IMR-90 (cell line): ENCODE measurements around the gene DOCK2. TPM values are rescaled to one million over a fixed set of nuclear protein-coding genes. Genes with fewer than 3 reads are reported as not detected.

ENCODE experiments used
- ATAC-seq: fragments of 200-7000 bp; cut with Tn5 transposase; 2 replicates; pipeline ENCODE4 v1.9.1; 2020; ENCODE audit warnings: low read depth, mild to moderate bottlenecking, moderate library complexity
- BruUV-seq: library from RNA; stranded (reverse); fragments of 400-500 nt; replicated peaks from 2 replicates; lab custom pipeline; 2021; lab: Mats Ljungman, UMichigan
- CTCF ChIA-PET: fragments of 300-600 bp; formaldehyde crosslinking; extraction: SDS; loops from one replicate; lab custom pipeline; 2021; ENCODE audit warnings: antibody characterized with exemption; lab: Yijun Ruan, JAX
- POLR2A ChIA-PET: fragments of 300-600 bp; sonication (Branson Sonifier 250); formaldehyde crosslinking; loops from one replicate; lab custom pipeline; 2022; ENCODE audit warnings: antibody characterized with exemption; ENCODE audit not compliant: unreplicated experiment; lab: Charles Lee
- DNase-seq: peaks from one replicate; pipeline ENCODE4 v3.0.0; 2013
- H2AFZ ChIP-seq: replicated peaks from 2 replicates; pipeline ENCODE3; 2013; ENCODE audit warnings: low read length, mild to moderate bottlenecking; ENCODE audit not compliant: poor library complexity
- H2AK5ac ChIP-seq: 2 replicates; pipeline ENCODE4 v1.6.1; 2013; ENCODE audit warnings: low read depth, low read length, inconsistent platforms
- H2AK9ac ChIP-seq: replicated peaks from 2 replicates; pipeline ENCODE3; 2013; ENCODE audit warnings: mild to moderate bottlenecking, low read depth, low read length, moderate library complexity; ENCODE audit not compliant: poor library complexity
- H2BK120ac ChIP-seq: 2 replicates; pipeline ENCODE4 v1.6.1; 2013; ENCODE audit warnings: low read depth, low read length, inconsistent platforms
- H2BK15ac ChIP-seq: 3 replicates; pipeline ENCODE4 v1.6.1; 2013; ENCODE audit warnings: low read depth, low read length, inconsistent platforms
- H2BK20ac ChIP-seq: 2 replicates; pipeline ENCODE4 v1.6.1; 2013; ENCODE audit warnings: low read depth, mild to moderate bottlenecking, inconsistent platforms, low read length, moderate library complexity
- H2BK5ac ChIP-seq: 2 replicates; pipeline ENCODE4 v1.6.1; 2013; ENCODE audit warnings: mild to moderate bottlenecking, low read depth, low read length, inconsistent platforms; ENCODE audit not compliant: poor library complexity, severe bottlenecking
- H3K14ac ChIP-seq: replicated peaks from 2 replicates; pipeline ENCODE4 v1.6.1; 2013; ENCODE audit warnings: low read depth, low read length, inconsistent platforms
- H3K18ac ChIP-seq: 2 replicates; pipeline ENCODE4 v1.6.1; 2013; ENCODE audit warnings: low read depth, low read length, control low read depth
- H3K23ac ChIP-seq: 2 replicates; pipeline ENCODE4 v1.6.1; 2013; ENCODE audit warnings: low read depth, low read length, inconsistent platforms
- H3K27ac ChIP-seq: 2 replicates; pipeline ENCODE4 v1.5.1; 2013; ENCODE audit warnings: mild to moderate bottlenecking, control low read depth, low read length; ENCODE audit not compliant: insufficient read depth
- H3K27me3 ChIP-seq: 2 replicates; pipeline ENCODE4 v1.6.1; 2013; ENCODE audit warnings: low read length; ENCODE audit not compliant: control insufficient read depth, insufficient read depth
- H3K36me3 ChIP-seq: 2 replicates; pipeline ENCODE4 v1.6.1; 2013; ENCODE audit warnings: low read length, mixed read lengths; ENCODE audit not compliant: control insufficient read depth, insufficient read depth
- H3K4ac ChIP-seq: 2 replicates; pipeline ENCODE4 v1.6.1; 2013; ENCODE audit warnings: low read depth, low read length, inconsistent platforms
- H3K4me1 ChIP-seq: 2 replicates; pipeline ENCODE4 v1.6.1; 2013; ENCODE audit warnings: low read length, mixed read lengths; ENCODE audit not compliant: control insufficient read depth, insufficient read depth
- H3K4me2 ChIP-seq: 2 replicates; pipeline ENCODE4 v1.6.1; 2013; ENCODE audit warnings: low read depth, mild to moderate bottlenecking, control low read depth, low read length, moderate library complexity
- H3K4me3 ChIP-seq: 2 replicates; pipeline ENCODE4 v1.5.1; 2013; ENCODE audit warnings: low read depth, mild to moderate bottlenecking, control low read depth, low read length, moderate library complexity; ENCODE audit not compliant: insufficient read depth
- H3K56ac ChIP-seq: 2 replicates; pipeline ENCODE4 v1.6.1; 2013; ENCODE audit warnings: low read length, inconsistent platforms; ENCODE audit not compliant: insufficient read depth; ENCODE audit errors: extremely low read depth
- H3K79me1 ChIP-seq, 2 experiments: 2 replicates each; pipeline ENCODE4 v1.6.1; 2013; ENCODE audit warnings: low read length in 2 of 2, inconsistent platforms in 1 of 2, low read depth in 1 of 2
- H3K9ac ChIP-seq: 2 replicates; pipeline ENCODE4 v1.6.1; 2013; ENCODE audit warnings: low read depth, low read length, control low read depth
- H3K9me1 ChIP-seq: 2 replicates; pipeline ENCODE4 v1.6.1; 2013; ENCODE audit warnings: low read length, inconsistent platforms; ENCODE audit not compliant: insufficient read depth
- H3K9me3 ChIP-seq: 2 replicates; pipeline ENCODE4 v1.6.1; 2013; ENCODE audit warnings: low read length; ENCODE audit not compliant: control insufficient read depth, insufficient read depth
- H4K20me1 ChIP-seq: 2 replicates; pipeline ENCODE4 v1.6.1; 2013; ENCODE audit warnings: low read length, inconsistent platforms; ENCODE audit not compliant: insufficient read depth
- H4K5ac ChIP-seq: 2 replicates; pipeline ENCODE4 v1.6.1; 2013; ENCODE audit warnings: mild to moderate bottlenecking, low read depth, low read length, control low read depth
- H4K8ac ChIP-seq, 2 experiments: 2 replicates each; pipeline ENCODE4 v1.6.1; 2013; ENCODE audit warnings: low read depth in 2 of 2, low read length in 2 of 2, control low read depth in 1 of 2, inconsistent platforms in 1 of 2
- H4K91ac ChIP-seq: 2 replicates; pipeline ENCODE4 v1.6.1; 2013; ENCODE audit warnings: low read depth, low read length, inconsistent platforms; ENCODE audit not compliant: insufficient read depth
- CEBPB ChIP-seq: IDR thresholded peaks from 2 replicates; pipeline ENCODE4 v1.6.1; 2012; ENCODE audit warnings: low read depth, low read length, improper control_type of control experiment
- CHD1 ChIP-seq: IDR thresholded peaks from 2 replicates; pipeline ENCODE4 v1.6.1; 2012; ENCODE audit warnings: low read depth, low read length, improper control_type of control experiment
- FOS ChIP-seq: fragments of 150-350 bp; IDR thresholded peaks from 2 replicates; pipeline ENCODE4 v1.6.1; 2016; ENCODE audit warnings: low read depth, low read length
- MAZ ChIP-seq: IDR thresholded peaks from 2 replicates; pipeline ENCODE4 v1.6.1; 2012; ENCODE audit warnings: low read depth, mild to moderate bottlenecking, low read length, improper control_type of control experiment, moderate library complexity, borderline replicate concordance
- MXI1 ChIP-seq: IDR thresholded peaks from 2 replicates; pipeline ENCODE4 v1.6.1; 2012; ENCODE audit warnings: low read depth, mild to moderate bottlenecking, low read length, moderate library complexity, borderline replicate concordance
- NFE2L2 ChIP-seq: fragments of 150-350 bp; IDR thresholded peaks from 2 replicates; pipeline ENCODE4 v1.6.1; 2016; ENCODE audit warnings: low read depth, mild to moderate bottlenecking, low read length
- RAD21 ChIP-seq: IDR thresholded peaks from 2 replicates; pipeline ENCODE4 v1.6.1; 2012; ENCODE audit warnings: low read length, improper control_type of control experiment
- RCOR1 ChIP-seq: IDR thresholded peaks from 2 replicates; pipeline ENCODE4 v1.6.1; 2012; ENCODE audit warnings: mild to moderate bottlenecking, low read length, improper control_type of control experiment; ENCODE audit not compliant: insufficient replicate concordance
- RFX5 ChIP-seq: IDR thresholded peaks from 2 replicates; pipeline ENCODE4 v1.8.0; 2012; ENCODE audit warnings: low read depth, mild to moderate bottlenecking, low read length, moderate library complexity
- SMC3 ChIP-seq: fragments of 150-350 bp; IDR thresholded peaks from 2 replicates; pipeline ENCODE4 v1.6.1; 2016; ENCODE audit warnings: low read depth, mild to moderate bottlenecking, antibody characterized with exemption, low read length, moderate library complexity
- WGBS, 2 experiments: methylation state at CpG; one replicate each; pipeline versions ENCODE4 v1.1.5 to v1.1.7; 2013; ENCODE audit warnings: missing lambda C conversion rate in 2 of 2; ENCODE audit not compliant: insufficient read length in 1 of 2; ENCODE audit errors: extremely low coverage in 2 of 2; 5-methylcytosine and 5-hydroxymethylcytosine counted together
- dilution Hi-C: fragments of 300-500 bp; cut with HindIII; formaldehyde crosslinking; loops from one replicate; pipeline ENCODE4 v1.14.3; 2018; ENCODE audit warnings: low sequenced_read_pairs; ENCODE audit not compliant: unreplicated experiment
- in situ Hi-C: fragments of 300-500 bp; cut with MboI; formaldehyde crosslinking; loops from 3 replicates; pipeline ENCODE4 v1.14.3; 2019; ENCODE audit warnings: low sequenced_read_pairs, inconsistent platforms, mixed read lengths
- intact Hi-C: fragments of 100-400 bp; cut with micrococcal nuclease; formaldehyde crosslinking; loops from 2 replicates; pipeline ENCODE4 v1.10.0; 2022
- polyA plus RNA-seq, 3 experiments: library from polyadenylated mRNA; depleted of rRNA; stranded (reverse); fragments of >200 nt; gene quantifications; 2 replicates each; pipeline ENCODE4 v1.2.3, GENCODE V29; 2012; ENCODE audit warnings: low replicate concordance in 1 of 3
- total RNA-seq: library from RNA; depleted of rRNA; stranded (reverse); fragments of >200 nt; gene quantifications from 2 replicates; pipeline ENCODE4 v1.2.3, GENCODE V29; 2012
- TF ChIP-seq, protein P1 (sequence below): fragments of 150-350 bp; IDR thresholded peaks from 2 replicates; pipeline ENCODE4 v1.6.1; 2016; ENCODE audit warnings: low read depth, mild to moderate bottlenecking, low read length, moderate library complexity, borderline replicate concordance
- TF ChIP-seq, protein P2 (sequence below): fragments of 150-350 bp; IDR thresholded peaks from 2 replicates; pipeline ENCODE4 v1.6.1; 2017; ENCODE audit warnings: mild to moderate bottlenecking, antibody characterized with exemption, low read length, low read depth
- TF ChIP-seq, protein P3 (sequence below): conservative IDR thresholded peaks from 2 replicates; pipeline ENCODE4 v1.5.1; 2012; ENCODE audit warnings: mild to moderate bottlenecking, low read depth, low read length, improper control_type of control experiment

Gene DOCK2
- total and polyA plus RNA-seq, 2 of the 4 experiments (the other 2 are of a cell fraction), result 0.72 to 3.0 TPM

DNA sequence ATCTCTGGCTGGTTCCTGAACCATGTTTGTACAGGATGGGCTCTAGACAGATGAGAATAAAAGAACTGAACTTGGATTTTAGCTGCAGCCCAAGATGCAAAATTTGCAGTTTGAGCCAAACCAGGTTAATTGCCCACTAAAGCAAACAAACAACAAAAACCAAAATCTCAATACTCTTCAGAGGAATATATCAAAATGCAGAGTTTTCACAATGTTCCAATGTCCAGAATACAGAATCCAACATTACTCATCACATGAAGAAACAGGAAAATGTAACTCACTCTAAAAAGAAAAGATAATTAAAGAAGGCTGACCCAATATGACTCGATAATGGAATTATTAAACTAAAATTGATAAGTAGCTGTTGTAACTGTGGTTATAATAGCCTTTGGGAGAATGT, 489.0 kb downstream of the DOCK2 start:
- H3K4me2 ChIP-seq, result no peak overlapping the region
- no peak overlapping the region for H4K91ac ChIP-seq
- POLR2A ChIA-PET, result no interaction called here
- H4K20me1 ChIP-seq, result no peaks in the 10 kb centered on the region
- no peak overlapping the region for H2BK20ac ChIP-seq
- H3K9me1 ChIP-seq, result no peaks in the 10 kb centered on the region
- CTCF ChIA-PET, result no interaction called here
- H3K9ac ChIP-seq, result no peak overlapping the region
- no peaks in the 10 kb centered on the region for H3K27me3 ChIP-seq
- intact Hi-C loops, result no loop called here
- TF ChIP-seq RCOR1, result no peak
- no peak for TF ChIP-seq MAZ
- no peak for TF ChIP-seq CEBPB
- TF ChIP-seq, protein P1, sequence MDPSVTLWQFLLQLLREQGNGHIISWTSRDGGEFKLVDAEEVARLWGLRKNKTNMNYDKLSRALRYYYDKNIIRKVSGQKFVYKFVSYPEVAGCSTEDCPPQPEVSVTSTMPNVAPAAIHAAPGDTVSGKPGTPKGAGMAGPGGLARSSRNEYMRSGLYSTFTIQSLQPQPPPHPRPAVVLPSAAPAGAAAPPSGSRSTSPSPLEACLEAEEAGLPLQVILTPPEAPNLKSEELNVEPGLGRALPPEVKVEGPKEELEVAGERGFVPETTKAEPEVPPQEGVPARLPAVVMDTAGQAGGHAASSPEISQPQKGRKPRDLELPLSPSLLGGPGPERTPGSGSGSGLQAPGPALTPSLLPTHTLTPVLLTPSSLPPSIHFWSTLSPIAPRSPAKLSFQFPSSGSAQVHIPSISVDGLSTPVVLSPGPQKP, result no peak
- TF ChIP-seq, protein P2, sequence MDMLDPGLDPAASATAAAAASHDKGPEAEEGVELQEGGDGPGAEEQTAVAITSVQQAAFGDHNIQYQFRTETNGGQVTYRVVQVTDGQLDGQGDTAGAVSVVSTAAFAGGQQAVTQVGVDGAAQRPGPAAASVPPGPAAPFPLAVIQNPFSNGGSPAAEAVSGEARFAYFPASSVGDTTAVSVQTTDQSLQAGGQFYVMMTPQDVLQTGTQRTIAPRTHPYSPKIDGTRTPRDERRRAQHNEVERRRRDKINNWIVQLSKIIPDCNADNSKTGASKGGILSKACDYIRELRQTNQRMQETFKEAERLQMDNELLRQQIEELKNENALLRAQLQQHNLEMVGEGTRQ, result no peak
- no peak for TF ChIP-seq MXI1
- no peak for TF ChIP-seq FOS
- TF ChIP-seq RFX5, result no peak
- no peak for TF ChIP-seq RAD21
- TF ChIP-seq, protein P3, sequence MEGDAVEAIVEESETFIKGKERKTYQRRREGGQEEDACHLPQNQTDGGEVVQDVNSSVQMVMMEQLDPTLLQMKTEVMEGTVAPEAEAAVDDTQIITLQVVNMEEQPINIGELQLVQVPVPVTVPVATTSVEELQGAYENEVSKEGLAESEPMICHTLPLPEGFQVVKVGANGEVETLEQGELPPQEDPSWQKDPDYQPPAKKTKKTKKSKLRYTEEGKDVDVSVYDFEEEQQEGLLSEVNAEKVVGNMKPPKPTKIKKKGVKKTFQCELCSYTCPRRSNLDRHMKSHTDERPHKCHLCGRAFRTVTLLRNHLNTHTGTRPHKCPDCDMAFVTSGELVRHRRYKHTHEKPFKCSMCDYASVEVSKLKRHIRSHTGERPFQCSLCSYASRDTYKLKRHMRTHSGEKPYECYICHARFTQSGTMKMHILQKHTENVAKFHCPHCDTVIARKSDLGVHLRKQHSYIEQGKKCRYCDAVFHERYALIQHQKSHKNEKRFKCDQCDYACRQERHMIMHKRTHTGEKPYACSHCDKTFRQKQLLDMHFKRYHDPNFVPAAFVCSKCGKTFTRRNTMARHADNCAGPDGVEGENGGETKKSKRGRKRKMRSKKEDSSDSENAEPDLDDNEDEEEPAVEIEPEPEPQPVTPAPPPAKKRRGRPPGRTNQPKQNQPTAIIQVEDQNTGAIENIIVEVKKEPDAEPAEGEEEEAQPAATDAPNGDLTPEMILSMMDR, result no peak
- no peak for TF ChIP-seq SMC3
- no peak for TF ChIP-seq CHD1
- TF ChIP-seq NFE2L2, result no peak
- no peak overlapping the region for H3K18ac ChIP-seq
- H2AK5ac ChIP-seq, result no peak overlapping the region
- DNase-seq (no peak), ATAC-seq (no peak)
- H3K36me3 ChIP-seq, result no peaks in the 10 kb centered on the region
- BruUV-seq, result no TSS peak
- H3K79me1 ChIP-seq, result no peaks in the 10 kb centered on the region
- no peak overlapping the region for H3K14ac ChIP-seq
- H4K8ac ChIP-seq, result no peak overlapping the region
- no peak overlapping the region for H3K4me3 ChIP-seq
- WGBS, 2 experiments, result no CpG with 5 or more reads among the region's 1 CpG
- H4K5ac ChIP-seq, result no peak overlapping the region
- no peak overlapping the region for H3K23ac ChIP-seq
- H2AK9ac ChIP-seq, result no peak overlapping the region
- H2BK15ac ChIP-seq, result no peak overlapping the region
- in situ Hi-C loops, result no loop called here
- dilution Hi-C loops, result no loop called here
- H3K4ac ChIP-seq, result no peak overlapping the region
- no peak overlapping the region for H3K27ac ChIP-seq
- no peaks in the 10 kb centered on the region; the same call in 1 of the 2 replicates for H3K4me1 ChIP-seq
- H3K56ac ChIP-seq, result no peak overlapping the region
- no peak overlapping the region for H2BK5ac ChIP-seq
- no peak overlapping the region for H2AFZ ChIP-seq
- no peaks in the 10 kb centered on the region for H3K9me3 ChIP-seq
- no peak overlapping the region for H2BK120ac ChIP-seq
